CD14-positive monocyte (primary cell): ENCODE measurements around the gene SGPL1. TPM values are rescaled to one million over a fixed set of nuclear protein-coding genes. Genes with fewer than 3 reads are reported as not detected.

Source experiments
- DNase-seq, 3 donors: peaks; one replicate each; pipeline ENCODE4 v3.0.0-alpha.2; 2011 to 2022
- H2AFZ ChIP-seq: 2 replicates; pipeline ENCODE4 v1.6.0; 2012; ENCODE audit warnings: mild to moderate bottlenecking, low read depth, low read length, inconsistent platforms; ENCODE audit not compliant: insufficient read depth, poor library complexity, severe bottlenecking
- H3K27ac ChIP-seq, 2 donors: 1 replicate in 1 of 2; 2 replicates in 1 of 2; pipeline ENCODE4 v1.5.1; 2012 to 2013; ENCODE audit warnings: low read length in 2 of 2, control low read depth in 1 of 2, inconsistent platforms in 1 of 2, low read depth in 1 of 2, mild to moderate bottlenecking in 1 of 2
- H3K27me3 ChIP-seq, 2 donors: one replicate each; pipeline versions ENCODE4 v1.6.0 to v1.6.1; 2011 to 2013; ENCODE audit warnings: low read length in 2 of 2; ENCODE audit not compliant: control insufficient read depth in 2 of 2, insufficient read depth in 2 of 2
- H3K36me3 ChIP-seq, 2 donors: replicated peaks in 1 of 2; 1 replicate in 1 of 2; 2 replicates in 1 of 2; pipeline versions ENCODE4 v1.5.1 to v1.6.1; 2012 to 2013; ENCODE audit warnings: low read length in 2 of 2, control low read depth in 1 of 2, inconsistent platforms in 1 of 2, mild to moderate bottlenecking in 1 of 2; ENCODE audit not compliant: insufficient read depth in 2 of 2, control insufficient read depth in 1 of 2
- H3K4me1 ChIP-seq, 2 donors: 1 replicate in 1 of 2; 2 replicates in 1 of 2; pipeline versions ENCODE4 v1.5.1 to v1.6.1; 2012 to 2013; ENCODE audit warnings: low read length in 2 of 2, control low read depth in 1 of 2, inconsistent platforms in 1 of 2, mild to moderate bottlenecking in 1 of 2, moderate library complexity in 1 of 2; ENCODE audit not compliant: insufficient read depth in 2 of 2, control insufficient read depth in 1 of 2
- H3K4me2 ChIP-seq: replicated peaks from 2 replicates; pipeline ENCODE3; 2012; ENCODE audit warnings: low read length, moderate library complexity, mild to moderate bottlenecking; ENCODE audit not compliant: poor library complexity, severe bottlenecking; ENCODE audit errors: extremely low read depth
- H3K4me3 ChIP-seq, 3 experiments: fragments of 200-600 bp in 1 of 3; sonication (generic) in 1 of 3; replicated peaks in 1 of 3; 1 replicate in 2 of 3; 2 replicates in 1 of 3; pipeline ENCODE4 v1.5.1; 2011 to 2013; ENCODE audit warnings: low read length in 3 of 3, mild to moderate bottlenecking in 3 of 3, control low read depth in 2 of 3, low read depth in 2 of 3, inconsistent platforms in 1 of 3, moderate library complexity in 1 of 3
- H3K79me2 ChIP-seq: 2 replicates; pipeline ENCODE4 v1.6.0; 2012; ENCODE audit warnings: mild to moderate bottlenecking, control low read depth, inconsistent platforms, low read length, moderate library complexity; ENCODE audit not compliant: insufficient read depth
- H3K9ac ChIP-seq: 2 replicates; pipeline ENCODE4 v1.6.0; 2017; ENCODE audit warnings: low read length, mild to moderate bottlenecking; ENCODE audit not compliant: insufficient read depth, poor library complexity, severe bottlenecking
- H3K9me3 ChIP-seq, 2 donors: replicated peaks in 1 of 2; 1 replicate in 1 of 2; 2 replicates in 1 of 2; pipeline versions ENCODE4 v1.5.1 to v1.6.1; 2012 to 2013; ENCODE audit warnings: low read length in 2 of 2, control low read depth in 1 of 2; ENCODE audit not compliant: control insufficient read depth in 1 of 2, insufficient read depth in 1 of 2
- H4K20me1 ChIP-seq: 2 replicates; pipeline ENCODE4 v1.6.0; 2012; ENCODE audit warnings: mild to moderate bottlenecking, low read length, control low read depth, moderate library complexity; ENCODE audit not compliant: insufficient read depth
- H3K27ac Mint-ChIP-seq, 7 donors: one replicate each; pipeline ENCODE4 v1.8.0; 2020; ENCODE audit warnings: mild to moderate bottlenecking in 7 of 7, mixed read lengths in 7 of 7, moderate library complexity in 6 of 7, inconsistent platforms in 2 of 7
- H3K27me3 Mint-ChIP-seq, 3 donors: one replicate each; pipeline ENCODE4 v1.8.0; 2021 to 2022; ENCODE audit warnings: low read depth in 3 of 3, mild to moderate bottlenecking in 3 of 3, mixed read lengths in 3 of 3, moderate library complexity in 3 of 3, inconsistent platforms in 1 of 3
- H3K36me3 Mint-ChIP-seq, 2 donors: one replicate each; pipeline ENCODE4 v1.8.0; 2020; ENCODE audit warnings: mixed read lengths in 2 of 2, inconsistent platforms in 1 of 2, mild to moderate bottlenecking in 1 of 2
- H3K4me1 Mint-ChIP-seq: one replicate; pipeline ENCODE4 v1.8.0; 2020; ENCODE audit warnings: mild to moderate bottlenecking, mixed read lengths
- H3K4me3 Mint-ChIP-seq, 2 donors: one replicate each; pipeline ENCODE4 v1.8.0; 2020; ENCODE audit warnings: mild to moderate bottlenecking in 2 of 2, mixed read lengths in 2 of 2, moderate library complexity in 1 of 2
- H3K9me3 Mint-ChIP-seq, 7 donors: one replicate each; pipeline ENCODE4 v1.8.0; 2020 to 2022; ENCODE audit warnings: mixed read lengths in 7 of 7, mild to moderate bottlenecking in 6 of 7, moderate library complexity in 6 of 7, inconsistent platforms in 2 of 7
- WGBS: methylation state at CpG from one replicate; pipeline ENCODE4 v1.1.5; 2013; ENCODE audit warnings: missing lambda C conversion rate; ENCODE audit not compliant: insufficient coverage; 5-methylcytosine and 5-hydroxymethylcytosine counted together
- intact Hi-C, 2 donors: fragments of 100-400 bp; cut with micrococcal nuclease; formaldehyde crosslinking; loops; one replicate each; pipeline versions ENCODE4 v1.15.0 to v1.15.1; 2023
- polyA plus RNA-seq, 3 donors: library from polyadenylated mRNA; depleted of rRNA in 1 of 3; unstranded in 2 of 3; stranded (reverse) in 1 of 3; fragments of 300-500 nt in 2 of 3; fragments of >200 nt in 1 of 3; fragmentation: Illumina TruSeq in 2 of 3; gene quantifications; 1 replicate in 2 of 3; 2 replicates in 1 of 3; pipeline ENCODE4 v1.2.3, GENCODE V29; 2012 to 2021
- TF ChIP-seq, protein P1 (sequence below): fragments of 200-600 bp; IDR thresholded peaks from one replicate; pipeline ENCODE4 v1.8.0; 2022; ENCODE audit warnings: antibody characterized with exemption, mild to moderate bottlenecking

The SGPL1 gene
- polyA plus RNA-seq, 3 donors, result 16.6 to 26.8 (median 26.1) TPM

DNA sequence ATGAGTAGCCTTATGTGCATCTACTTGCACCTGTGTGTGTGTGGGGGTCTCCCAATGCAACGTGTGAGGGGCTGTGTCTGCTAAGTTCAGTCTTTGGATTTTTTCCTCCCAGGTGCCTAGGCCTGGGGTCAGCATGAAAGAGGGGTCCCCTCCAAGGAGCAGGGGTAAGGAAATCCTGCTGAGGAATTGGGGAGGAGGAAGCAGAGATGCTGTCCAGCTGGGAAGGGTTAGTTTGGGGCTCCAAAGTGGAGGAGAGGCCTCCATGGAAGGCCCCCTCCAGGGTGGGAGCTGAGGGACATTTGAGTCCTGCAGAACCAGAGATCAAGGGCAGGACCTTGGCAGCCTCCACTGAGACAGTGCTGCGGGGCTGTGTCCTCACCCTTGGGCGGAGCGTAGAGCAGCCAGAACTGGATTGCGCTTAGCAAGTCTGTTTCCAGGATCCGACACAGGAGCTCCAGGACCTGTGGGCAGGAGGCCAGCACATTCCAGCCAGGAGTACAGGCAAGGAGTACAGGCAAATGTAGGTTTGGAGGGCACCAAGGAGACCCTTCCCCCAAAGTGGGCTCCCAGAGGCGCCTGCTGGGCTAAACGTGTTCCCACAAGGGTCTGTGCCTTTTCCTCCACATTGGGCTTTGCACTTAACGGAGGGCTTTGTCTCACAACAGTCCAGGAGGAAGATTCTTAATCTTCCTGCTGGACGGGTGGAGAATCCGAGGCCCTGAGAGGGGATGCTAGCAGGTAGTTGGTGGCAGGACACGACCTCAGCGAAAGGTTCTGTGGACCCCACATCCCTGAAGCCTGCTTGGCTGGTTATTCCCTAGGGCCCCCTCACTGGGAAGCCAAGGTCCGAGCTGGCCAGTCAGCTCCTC, 40.7 kb upstream of the SGPL1 start:
- H4K20me1 ChIP-seq, result no peaks in the 10 kb centered on the region
- TF ChIP-seq, protein P1, sequence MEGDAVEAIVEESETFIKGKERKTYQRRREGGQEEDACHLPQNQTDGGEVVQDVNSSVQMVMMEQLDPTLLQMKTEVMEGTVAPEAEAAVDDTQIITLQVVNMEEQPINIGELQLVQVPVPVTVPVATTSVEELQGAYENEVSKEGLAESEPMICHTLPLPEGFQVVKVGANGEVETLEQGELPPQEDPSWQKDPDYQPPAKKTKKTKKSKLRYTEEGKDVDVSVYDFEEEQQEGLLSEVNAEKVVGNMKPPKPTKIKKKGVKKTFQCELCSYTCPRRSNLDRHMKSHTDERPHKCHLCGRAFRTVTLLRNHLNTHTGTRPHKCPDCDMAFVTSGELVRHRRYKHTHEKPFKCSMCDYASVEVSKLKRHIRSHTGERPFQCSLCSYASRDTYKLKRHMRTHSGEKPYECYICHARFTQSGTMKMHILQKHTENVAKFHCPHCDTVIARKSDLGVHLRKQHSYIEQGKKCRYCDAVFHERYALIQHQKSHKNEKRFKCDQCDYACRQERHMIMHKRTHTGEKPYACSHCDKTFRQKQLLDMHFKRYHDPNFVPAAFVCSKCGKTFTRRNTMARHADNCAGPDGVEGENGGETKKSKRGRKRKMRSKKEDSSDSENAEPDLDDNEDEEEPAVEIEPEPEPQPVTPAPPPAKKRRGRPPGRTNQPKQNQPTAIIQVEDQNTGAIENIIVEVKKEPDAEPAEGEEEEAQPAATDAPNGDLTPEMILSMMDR, result no peak
- peaks cover 8 to 9% of the 10 kb centered on the region in 2 donors for H3K4me1 ChIP-seq
- H2AFZ ChIP-seq, result no peak overlapping the region
- no peaks in the 10 kb centered on the region for H3K9me3 ChIP-seq
- Mint-ChIP-seq H3K36me3 (no peaks in the 10 kb centered on the region), H3K4me1 (peaks cover 8% of the 10 kb centered on the region), H3K9me3 (no peaks in the 10 kb centered on the region), H3K27me3 (peaks cover 1 to 3% (median 2%) of the 10 kb centered on the region in 3 donors), H3K27ac (peak overlapping the region in 1 of 7 donors; percentile 25), H3K4me3 (no peak overlapping the region)
- H3K79me2 ChIP-seq, result no peaks in the 10 kb centered on the region
- no peaks in the 10 kb centered on the region for H3K27me3 ChIP-seq
- H3K36me3 ChIP-seq, result no peaks in the 10 kb centered on the region
- H3K4me3 ChIP-seq, result no peak overlapping the region
- H3K27ac ChIP-seq, result no peak overlapping the region
- no peak overlapping the region for H3K4me2 ChIP-seq
- 96% methylated on average over 12 of the region's 14 CpGs for WGBS
- no peak for DNase-seq
- intact Hi-C loops, result no loop called here
- H3K9ac ChIP-seq, result no peak overlapping the region

- peak overlapping the region in 2 of 7 donors; percentile 8 to 41 for H3K27ac Mint-ChIP-seq
- H3K36me3 Mint-ChIP-seq, result no peaks in the 10 kb centered on the region
- TF ChIP-seq, protein P1, result no peak
- Histone ChIP-seq H4K20me1 (no peaks in the 10 kb centered on the region), H3K27ac (no peak overlapping the region), H2AFZ (no peak overlapping the region), H3K4me3 (no peak overlapping the region), H3K4me2 (no peak overlapping the region), H3K9me3 (no peaks in the 10 kb centered on the region), H3K27me3 (no peaks in the 10 kb centered on the region), H3K36me3 (no peaks in the 10 kb centered on the region), H3K9ac (no peak overlapping the region), H3K79me2 (no peaks in the 10 kb centered on the region), H3K4me1 (peaks cover 13 to 15% of the 10 kb centered on the region in 2 donors)
- intact Hi-C loops, result no loop called here
- H3K9me3 Mint-ChIP-seq, result no peaks in the 10 kb centered on the region
- H3K4me1 Mint-ChIP-seq, result peaks cover 15% of the 10 kb centered on the region
- peaks cover 1 to 3% (median 2%) of the 10 kb centered on the region in 3 donors for H3K27me3 Mint-ChIP-seq
- DNase-seq, result no peak
- WGBS, result 96% methylated on average over 12 of the region's 13 CpGs
- H3K4me3 Mint-ChIP-seq, result no peak overlapping the region
These were observed 39.9 kb upstream of the SGPL1 start for GRCh38 chr10:70775679-70776454.
